BJ (cell line): Measurements from ENCODE around the gene HOMEZ. TPM values are rescaled to one million over a fixed set of nuclear protein-coding genes. Genes with fewer than 3 reads are reported as not detected.
A peak's percentile ranks its signal among the peaks of the same experiment; 100 is the strongest.
"Not testable (repeated sequence)": the region's sequence is repeated elsewhere in the genome, so short reads cannot be mapped to it uniquely, and the experiment has no call there.

Experiments
- CTCF ChIA-PET: fragments of 350-600 bp; formaldehyde crosslinking; extraction: SDS; loops from one replicate; lab custom pipeline; 2021; ENCODE audit warnings: antibody characterized with exemption, inconsistent platforms; lab: Yijun Ruan, JAX
- POLR2A ChIA-PET: fragments of 300-600 bp; sonication (Branson Sonifier 250); formaldehyde crosslinking; extraction: SDS; loops from one replicate; lab custom pipeline; 2021; ENCODE audit warnings: antibody characterized with exemption; lab: Charles Lee
- DNase-seq: peaks from one replicate; pipeline ENCODE4 v3.0.0-alpha.2; 2011; ENCODE audit warnings: low read depth
- H3K27me3 ChIP-seq: 2 replicates; pipeline ENCODE4 v1.6.0; 2011; ENCODE audit warnings: low read length; ENCODE audit not compliant: control insufficient read depth, insufficient read depth
- H3K36me3 ChIP-seq: 2 replicates; pipeline ENCODE4 v1.5.1; 2011; ENCODE audit warnings: low read length; ENCODE audit not compliant: control insufficient read depth, insufficient read depth
- H3K4me3 ChIP-seq: 2 replicates; pipeline ENCODE4 v1.5.1; 2011; ENCODE audit warnings: low read depth, mild to moderate bottlenecking, control low read depth, low read length
- CTCF ChIP-seq: IDR thresholded peaks from 2 replicates; pipeline ENCODE4 v1.5.1; 2011; ENCODE audit warnings: low read depth, mild to moderate bottlenecking, control low read depth, inconsistent platforms, low read length, moderate library complexity; ENCODE audit not compliant: insufficient read depth
- polyA plus RNA-seq: library from polyadenylated mRNA; depleted of rRNA; stranded (reverse); fragments of >200 nt; gene quantifications from 2 replicates; pipeline ENCODE4 v1.2.3, GENCODE V29; 2011

The HOMEZ gene
- polyA plus RNA-seq, 1 experiment: 16.0 TPM

- POLR2A ChIA-PET: no interaction called here
- DNase-seq: no peak
- peaks cover 1% of the 10 kb centered on the region; the same call in 1 of the 2 replicates for H3K27me3 ChIP-seq
- no peak for TF ChIP-seq CTCF
- no peaks in the 10 kb centered on the region for H3K36me3 ChIP-seq
- CTCF ChIA-PET: interaction anchor here (0.7 kb wide), 1 partner anchor 12 kb away, joined by 3 read pairs; no protein-coding TSS in a partner anchor
- no peak overlapping the region for H3K4me3 ChIP-seq
Measured at GRCh38 chr14:23243066-23243465, 42.9 kb downstream of the HOMEZ start.

- CTCF ChIA-PET: interaction anchor here (0.7 kb wide), 1 partner anchor 11 kb away, joined by 3 read pairs; no protein-coding TSS in a partner anchor
- H3K27me3 ChIP-seq: peaks cover 1% of the 10 kb centered on the region; the same call in 1 of the 2 replicates
- TF ChIP-seq CTCF: no peak
- POLR2A ChIA-PET: no interaction called here
- DNase-seq: no peak
- no peaks in the 10 kb centered on the region for H3K36me3 ChIP-seq
- no peak overlapping the region for H3K4me3 ChIP-seq
Measured at GRCh38 chr14:23242076-23242475, 43.9 kb downstream of the HOMEZ start.

- CTCF ChIA-PET, H3K36me3 ChIP-seq, POLR2A ChIA-PET, DNase-seq, H3K27me3 ChIP-seq, H3K4me3 ChIP-seq: not testable (repeated sequence)
Measured at GRCh38 chr14:23241061-23241715, 44.7 kb downstream of the HOMEZ start.

- H3K27me3 ChIP-seq: peaks cover 1% of the 10 kb centered on the region; the same call in 1 of the 2 replicates
- DNase-seq: no peak
- TF ChIP-seq CTCF: no peak
- no peaks in the 10 kb centered on the region for H3K36me3 ChIP-seq
- POLR2A ChIA-PET: no interaction called here
- H3K4me3 ChIP-seq: no peak overlapping the region
- CTCF ChIA-PET: no interaction called here
Measured at GRCh38 chr14:23240661-23241060, 45.3 kb downstream of the HOMEZ start.

GRCh38 chr14:23237772-23238594, 47.9 kb downstream of the HOMEZ start, which contains the start of gene RNF212B:
Gene RNF212B, plus strand, starts transcription at chr14:23237936. Its CDS starts 2,410 bp downstream, at chr14:23240346.
- no peaks in the 10 kb centered on the region for H3K36me3 ChIP-seq
- H3K27me3 ChIP-seq: peaks cover 1% of the 10 kb centered on the region; the same call in 1 of the 2 replicates
- peak; percentile 3 for DNase-seq
- no peak for TF ChIP-seq CTCF
- peak within 1 kb of the TSS; percentile 12; the same call in 1 of the 2 replicates for H3K4me3 ChIP-seq
- POLR2A ChIA-PET: interaction anchor here (0.6 kb wide), 1 partner anchor 9 kb away, joined by 3 read pairs; no protein-coding TSS in a partner anchor
- CTCF ChIA-PET: interaction anchor here (1.0 kb wide), 1 partner anchor 11 kb away, joined by 3 read pairs; no protein-coding TSS in a partner anchor

- H3K36me3 ChIP-seq, H3K27me3 ChIP-seq, POLR2A ChIA-PET, DNase-seq, CTCF ChIA-PET, H3K4me3 ChIP-seq: not testable (repeated sequence)
Measured at GRCh38 chr14:23232241-23232808, 53.6 kb downstream of the HOMEZ start.
